ENCODE measurements around the gene WDR47. TPM values are rescaled to one million over a fixed set of nuclear protein-coding genes. Genes with fewer than 3 reads are reported as not detected.

The WDR47 gene
- total RNA-seq, 1 experiment from 2014 or later: 6.6 TPM

GRCh38 chr1:109061183-109061582 is 19.3 kb upstream of the WDR47 start:
- H4K8ac ChIP-seq (replicated peaks; ENCODE audit: insufficient read length, low read depth, low read length): no peak overlapping the region
- H3T11ph ChIP-seq (ENCODE audit: low read length): no peak overlapping the region
- H3K27me3 ChIP-seq (ENCODE audit: insufficient read depth, low read length): no peaks in the 10 kb centered on the region
- no peaks in the 10 kb centered on the region for H3K9me3 ChIP-seq (ENCODE audit: control insufficient read depth, low read depth, low read length)
- no peak overlapping the region for H2AFZ ChIP-seq (ENCODE audit: low read length)
- no peak overlapping the region for H2AK5ac ChIP-seq (ENCODE audit: insufficient read length, low read length)
- no peaks in the 10 kb centered on the region for H3K79me1 ChIP-seq (ENCODE audit: insufficient read depth, low read depth, low read length, poor library complexity, severe bottlenecking)
- DNase-seq: no peak
- no peaks in the 10 kb centered on the region for H3K4me1 ChIP-seq (ENCODE audit: insufficient read depth, low read length)
- no peak overlapping the region for H4K91ac ChIP-seq (ENCODE audit: insufficient read length, low read depth, low read length)
- no peaks in the 10 kb centered on the region; the same call in 1 of the 2 replicates for H3K27me3 Mint-ChIP-seq (ENCODE audit: low read depth)
- H3K36me3 Mint-ChIP-seq (ENCODE audit: insufficient read depth in 1 of 3, low read depth in 3 of 3): peaks cover 8 to 30% (median 20%) of the 10 kb centered on the region in 3 experiments; a peak in 6 of 7 replicates
- H3K14ac ChIP-seq (ENCODE audit: insufficient read depth, low read length): no peak overlapping the region
- WGBS (ENCODE audit: extremely low coverage, insufficient read length, low lambda C conversion rate): no CpG with 5 or more reads among the region's 4 CpGs
- no peak overlapping the region for H3K18ac ChIP-seq (ENCODE audit: insufficient read length, low read depth, low read length)
- no peak overlapping the region for H2BK12ac ChIP-seq (ENCODE audit: insufficient read length, low read depth, low read length)
- H3K27ac Mint-ChIP-seq: peak overlapping the region in 1 of 3 experiments; percentile 87; a peak in 1 of 7 replicates
- H3K23ac ChIP-seq (ENCODE audit: insufficient read length, low read depth, low read length): no peak overlapping the region
- no peak overlapping the region for H2BK5ac ChIP-seq (ENCODE audit: insufficient read length, low read length)
- no peak overlapping the region for H3K4me2 ChIP-seq (ENCODE audit: insufficient read depth, insufficient read length, low read length)
- H3K27ac ChIP-seq (ENCODE audit: insufficient read length, low read depth, low read length): no peak overlapping the region
- no peak overlapping the region for H3K4ac ChIP-seq (ENCODE audit: low read depth, low read length)
- H4K5ac ChIP-seq (ENCODE audit: insufficient read length, low read depth, low read length): no peak overlapping the region
- no peaks in the 10 kb centered on the region for H3K23me2 ChIP-seq (ENCODE audit: insufficient read length, low read depth, low read length, poor library complexity, severe bottlenecking)
- H4K20me1 ChIP-seq (ENCODE audit: control insufficient read depth, insufficient read depth, insufficient read length): no peaks in the 10 kb centered on the region
- H2BK20ac ChIP-seq (ENCODE audit: low read depth, low read length, poor library complexity, severe bottlenecking): no peak overlapping the region
- no peak for TF ChIP-seq CTCF (conservative IDR thresholded peaks at IDR 0.05)
- H3K9ac ChIP-seq (ENCODE audit: extremely low read depth, insufficient read length, low read length): no peak overlapping the region
- no peak overlapping the region for H2BK120ac ChIP-seq (ENCODE audit: low read depth, low read length, poor library complexity, severe bottlenecking)
- H3K4me3 Mint-ChIP-seq: no peak overlapping the region
- no peak overlapping the region for H2BK15ac ChIP-seq (ENCODE audit: low read depth, low read length)
- H3K56ac ChIP-seq (ENCODE audit: insufficient read length, low read depth, low read length): no peak overlapping the region
- H3K9me3 Mint-ChIP-seq: no peaks in the 10 kb centered on the region
- no peaks in the 10 kb centered on the region for H3K4me1 Mint-ChIP-seq
- no peaks in the 10 kb centered on the region for H3K79me2 ChIP-seq (ENCODE audit: insufficient read depth, low read length)
